GM06990 (cell line): ENCODE data around the gene LRTM1.

Experiments
- DNase-seq: peaks from one replicate; pipeline ENCODE4 v3.0.0-alpha.2; 2011; ENCODE audit not compliant: insufficient read length; ENCODE audit errors: extremely low read depth
- H3K27me3 ChIP-seq: replicated peaks from 2 replicates; pipeline ENCODE4 v1.6.0; 2011; ENCODE audit warnings: low read length; ENCODE audit not compliant: control insufficient read depth, insufficient read depth
- H3K36me3 ChIP-seq: 2 replicates; pipeline ENCODE4 v1.5.1; 2011; ENCODE audit warnings: low read length; ENCODE audit not compliant: control insufficient read depth, insufficient read depth
- H3K4me3 ChIP-seq: replicated peaks from 2 replicates; pipeline ENCODE4 v1.5.1; 2011; ENCODE audit warnings: low read depth, mild to moderate bottlenecking, control low read depth, low read length
- TF ChIP-seq, protein P1 (sequence below): IDR thresholded peaks from 2 replicates; pipeline ENCODE4 v1.5.1; 2011; ENCODE audit warnings: low read length, control low read depth, mild to moderate bottlenecking, inconsistent platforms; ENCODE audit not compliant: insufficient read depth, poor library complexity, severe bottlenecking

The LRTM1 gene

DNA sequence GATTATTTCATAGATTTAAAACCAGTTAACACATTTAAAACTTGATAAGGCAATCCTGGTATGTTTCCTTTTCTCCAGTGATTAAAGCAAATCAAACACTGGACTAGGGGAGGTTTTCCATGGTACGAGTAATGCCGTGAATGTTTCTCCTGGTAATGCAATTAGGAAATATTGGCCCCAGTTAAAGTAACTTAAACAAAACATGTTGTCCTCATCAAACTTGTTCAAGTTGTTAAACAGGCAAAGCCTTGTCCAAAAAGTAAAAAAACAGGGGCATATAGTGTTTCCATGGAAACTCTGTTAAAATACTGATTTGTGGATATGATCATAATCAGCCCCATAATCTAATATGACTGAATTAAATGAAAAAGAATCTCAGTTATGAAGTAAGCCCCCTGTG is 13.1 kb upstream of the LRTM1 start:
- H3K4me3 ChIP-seq: no peak overlapping the region
- TF ChIP-seq, protein P1, sequence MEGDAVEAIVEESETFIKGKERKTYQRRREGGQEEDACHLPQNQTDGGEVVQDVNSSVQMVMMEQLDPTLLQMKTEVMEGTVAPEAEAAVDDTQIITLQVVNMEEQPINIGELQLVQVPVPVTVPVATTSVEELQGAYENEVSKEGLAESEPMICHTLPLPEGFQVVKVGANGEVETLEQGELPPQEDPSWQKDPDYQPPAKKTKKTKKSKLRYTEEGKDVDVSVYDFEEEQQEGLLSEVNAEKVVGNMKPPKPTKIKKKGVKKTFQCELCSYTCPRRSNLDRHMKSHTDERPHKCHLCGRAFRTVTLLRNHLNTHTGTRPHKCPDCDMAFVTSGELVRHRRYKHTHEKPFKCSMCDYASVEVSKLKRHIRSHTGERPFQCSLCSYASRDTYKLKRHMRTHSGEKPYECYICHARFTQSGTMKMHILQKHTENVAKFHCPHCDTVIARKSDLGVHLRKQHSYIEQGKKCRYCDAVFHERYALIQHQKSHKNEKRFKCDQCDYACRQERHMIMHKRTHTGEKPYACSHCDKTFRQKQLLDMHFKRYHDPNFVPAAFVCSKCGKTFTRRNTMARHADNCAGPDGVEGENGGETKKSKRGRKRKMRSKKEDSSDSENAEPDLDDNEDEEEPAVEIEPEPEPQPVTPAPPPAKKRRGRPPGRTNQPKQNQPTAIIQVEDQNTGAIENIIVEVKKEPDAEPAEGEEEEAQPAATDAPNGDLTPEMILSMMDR: no peak

DNA sequence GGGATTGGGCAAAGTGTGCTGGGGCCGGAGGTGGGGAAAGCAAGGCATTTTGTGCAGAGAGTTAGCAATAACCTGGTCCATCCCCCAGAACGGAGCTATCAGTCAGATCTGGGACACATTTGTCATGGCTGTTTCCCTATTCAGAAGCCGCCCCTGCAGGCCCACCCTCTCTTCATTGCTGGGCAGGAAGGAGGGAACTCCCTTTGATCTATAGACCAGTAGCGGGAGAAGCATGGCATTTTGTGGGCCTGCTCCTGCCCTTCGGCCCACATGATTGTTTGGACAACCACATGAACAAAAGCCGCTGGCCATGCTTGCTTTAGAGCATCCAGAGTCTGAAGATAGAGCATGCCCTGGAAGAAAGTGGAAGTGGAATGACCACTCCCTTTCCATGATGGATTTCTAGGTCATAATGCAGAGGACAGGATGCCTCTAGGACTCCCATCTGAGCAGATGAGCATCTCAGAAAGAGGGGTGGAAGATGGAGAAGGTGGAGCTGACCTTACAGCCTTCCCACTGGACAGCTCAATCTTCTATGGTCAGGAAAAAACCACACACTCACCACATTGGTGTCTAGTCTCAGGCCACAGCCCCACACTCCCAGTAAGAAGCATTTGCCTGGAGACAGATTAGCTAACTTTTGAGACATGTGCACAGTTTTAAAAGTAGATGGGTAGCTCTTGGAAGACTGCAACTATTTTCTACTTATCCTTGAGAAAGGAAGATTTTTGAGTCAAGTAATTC is 11.9 kb upstream of the LRTM1 start:
- TF ChIP-seq, protein P1: no peak
- DNase-seq: no peak
- H3K27me3 ChIP-seq: peaks cover 3% of the 10 kb centered on the region
- H3K36me3 ChIP-seq: no peaks in the 10 kb centered on the region
- no peak overlapping the region for H3K4me3 ChIP-seq

More for the DNA sequence above, 13.1 kb upstream of the LRTM1 start:
- Histone ChIP-seq H3K36me3 (no peaks in the 10 kb centered on the region), H3K27me3 (peaks cover 3% of the 10 kb centered on the region)
- no peak for DNase-seq

DNA sequence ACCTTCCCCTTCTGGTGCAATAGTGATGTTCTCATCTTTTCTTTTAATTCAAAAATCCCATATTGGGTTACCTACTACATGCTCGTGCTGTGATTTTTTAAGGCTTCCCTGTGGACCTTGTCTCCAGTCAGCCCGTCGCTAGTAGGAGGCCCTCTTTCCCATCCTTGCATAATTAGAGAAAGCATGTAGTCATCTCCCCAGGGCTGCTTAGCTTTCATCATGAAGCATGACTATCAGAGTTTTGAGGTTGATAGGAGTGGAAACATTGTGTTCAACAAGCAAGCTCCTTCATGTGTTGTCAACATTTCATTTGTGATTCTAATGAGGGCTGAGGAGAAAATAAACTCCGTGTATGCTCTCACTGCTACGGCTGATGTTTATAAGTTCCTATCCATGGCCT is 8.7 kb upstream of the LRTM1 start:
- TF ChIP-seq, protein P1: no peak
- DNase-seq: no peak
- no peak overlapping the region for H3K4me3 ChIP-seq
- H3K27me3 ChIP-seq: peaks cover 3% of the 10 kb centered on the region
- H3K36me3 ChIP-seq: no peaks in the 10 kb centered on the region

DNA sequence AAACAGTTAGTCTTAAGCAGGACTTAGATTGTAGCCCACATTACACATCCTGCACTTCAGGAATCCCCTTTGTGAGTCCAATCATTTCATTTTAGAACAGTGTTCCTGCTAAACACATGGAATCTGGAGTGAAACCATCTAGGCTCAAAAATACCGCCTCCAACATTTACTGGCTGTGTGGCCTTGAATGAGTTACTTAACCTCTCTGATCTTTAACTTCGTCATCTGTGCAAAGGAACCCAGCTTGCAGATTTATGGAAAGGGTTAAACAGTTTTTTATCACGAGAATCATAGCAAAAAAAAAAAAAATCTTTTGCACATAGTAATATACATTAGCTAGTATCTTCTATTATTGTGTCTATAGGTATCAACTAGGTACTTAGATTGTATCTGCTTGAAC is 8.0 kb upstream of the LRTM1 start:
- TF ChIP-seq, protein P1: no peak
- peaks cover 3% of the 10 kb centered on the region for H3K27me3 ChIP-seq
- H3K36me3 ChIP-seq: no peaks in the 10 kb centered on the region

DNA sequence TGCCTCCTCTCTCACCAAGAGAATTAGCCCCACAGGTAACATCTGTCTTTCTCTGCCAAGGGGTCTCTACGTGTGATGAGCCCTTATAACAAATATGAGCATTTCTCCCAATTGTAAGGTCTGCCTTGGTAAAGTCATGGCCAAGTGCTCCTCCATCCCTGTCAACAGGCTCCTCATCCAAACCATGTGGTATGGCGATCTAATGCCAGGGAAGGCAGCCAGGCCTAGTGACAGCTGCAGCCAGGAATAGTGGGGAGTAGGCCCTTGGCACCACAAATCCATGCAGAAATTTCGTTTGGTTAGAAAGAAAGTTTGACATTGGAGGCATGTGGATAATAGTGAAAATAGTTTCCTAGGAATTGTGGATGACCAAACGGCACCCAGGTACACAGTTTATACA is 4.7 kb upstream of the LRTM1 start:
- Histone ChIP-seq H3K36me3 (no peaks in the 10 kb centered on the region), H3K4me3 (no peak overlapping the region), H3K27me3 (no peaks in the 10 kb centered on the region; the same call in none of the 2 replicates)
- no peak for DNase-seq
- TF ChIP-seq, protein P1: no peak

More for the DNA sequence above, 8.0 kb upstream of the LRTM1 start:
- H3K4me3 ChIP-seq: no peak overlapping the region
- DNase-seq: no peak

DNA sequence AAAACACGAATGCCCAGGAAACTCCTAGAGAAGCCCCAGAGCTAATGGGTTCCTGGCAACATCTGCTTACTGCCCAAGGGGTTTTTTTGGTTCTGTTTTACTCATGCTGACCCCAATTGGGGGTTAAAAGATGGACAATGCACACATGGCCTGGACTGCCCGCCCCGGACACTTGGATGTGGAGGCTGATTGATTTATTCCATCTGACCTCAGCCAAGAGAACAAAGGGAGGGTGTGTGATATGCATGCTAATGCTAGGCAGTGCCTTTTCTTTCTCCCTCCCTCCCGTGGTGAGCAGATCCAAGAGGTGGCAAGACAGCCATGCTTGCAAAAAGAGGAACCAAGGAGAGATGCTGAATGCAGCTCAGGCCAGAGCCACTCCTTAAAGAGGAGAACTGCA is 3.3 kb upstream of the LRTM1 start:
- TF ChIP-seq, protein P1: no peak
- Histone ChIP-seq H3K36me3 (no peaks in the 10 kb centered on the region), H3K4me3 (no peak overlapping the region), H3K27me3 (no peaks in the 10 kb centered on the region; the same call in 1 of the 2 replicates)
- no peak for DNase-seq
